ENCODE data around the gene EFCAB6.

DNA sequence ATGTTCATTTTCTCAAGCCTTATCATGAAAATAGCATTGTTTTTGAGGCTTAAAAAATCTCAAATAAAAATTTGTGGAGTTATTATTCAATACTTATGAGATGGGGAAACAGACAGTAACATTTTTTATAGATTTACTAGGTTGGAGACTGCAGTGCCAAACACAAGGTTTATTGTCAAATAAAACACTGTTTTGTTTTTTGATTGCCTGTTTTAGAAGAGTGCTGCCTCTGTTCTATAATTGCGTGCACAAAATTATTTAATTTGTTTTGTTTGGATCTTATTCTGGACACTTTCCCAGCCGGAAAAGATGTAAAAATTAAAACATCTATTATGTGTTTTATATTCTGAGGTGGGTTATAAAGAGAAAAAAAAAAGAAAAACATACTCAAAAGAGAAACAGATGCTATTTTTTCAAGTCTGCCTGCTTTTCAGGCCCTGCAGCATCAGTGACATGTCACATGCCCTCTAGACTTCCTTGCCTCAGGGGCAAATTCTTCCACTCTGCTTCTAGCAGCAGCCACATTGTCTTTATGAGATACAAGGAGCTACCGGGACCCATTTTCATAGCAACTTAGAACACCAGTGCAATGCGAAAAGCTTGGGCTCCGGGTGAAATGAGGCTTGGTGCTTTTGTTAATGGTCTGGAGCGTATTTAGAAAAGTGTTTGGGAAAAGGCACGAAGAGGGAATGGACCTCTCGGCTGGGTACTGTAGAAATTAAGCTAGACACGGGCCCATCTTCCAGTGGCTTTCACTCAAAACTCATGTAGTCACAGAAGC, 77.5 kb downstream of the EFCAB6 start:
- TF ChIP-seq, protein P1, sequence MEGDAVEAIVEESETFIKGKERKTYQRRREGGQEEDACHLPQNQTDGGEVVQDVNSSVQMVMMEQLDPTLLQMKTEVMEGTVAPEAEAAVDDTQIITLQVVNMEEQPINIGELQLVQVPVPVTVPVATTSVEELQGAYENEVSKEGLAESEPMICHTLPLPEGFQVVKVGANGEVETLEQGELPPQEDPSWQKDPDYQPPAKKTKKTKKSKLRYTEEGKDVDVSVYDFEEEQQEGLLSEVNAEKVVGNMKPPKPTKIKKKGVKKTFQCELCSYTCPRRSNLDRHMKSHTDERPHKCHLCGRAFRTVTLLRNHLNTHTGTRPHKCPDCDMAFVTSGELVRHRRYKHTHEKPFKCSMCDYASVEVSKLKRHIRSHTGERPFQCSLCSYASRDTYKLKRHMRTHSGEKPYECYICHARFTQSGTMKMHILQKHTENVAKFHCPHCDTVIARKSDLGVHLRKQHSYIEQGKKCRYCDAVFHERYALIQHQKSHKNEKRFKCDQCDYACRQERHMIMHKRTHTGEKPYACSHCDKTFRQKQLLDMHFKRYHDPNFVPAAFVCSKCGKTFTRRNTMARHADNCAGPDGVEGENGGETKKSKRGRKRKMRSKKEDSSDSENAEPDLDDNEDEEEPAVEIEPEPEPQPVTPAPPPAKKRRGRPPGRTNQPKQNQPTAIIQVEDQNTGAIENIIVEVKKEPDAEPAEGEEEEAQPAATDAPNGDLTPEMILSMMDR (IDR thresholded peaks at IDR 0.05 in 2 of 3, conservative IDR thresholded peaks at IDR 0.05 in 1 of 3; ENCODE audit: control insufficient read depth in 2 of 3, extremely low read depth in 1 of 3, insufficient read depth in 1 of 3, low read depth in 3 of 3, low read length in 3 of 3), result no peak
- no peak for TF ChIP-seq POLR2AphosphoS5 (IDR thresholded peaks at IDR 0.05; ENCODE audit: low read length)
- TF ChIP-seq STAT1 (conservative IDR thresholded peaks at IDR 0.05), result no peak
- TF ChIP-seq, protein P2, sequence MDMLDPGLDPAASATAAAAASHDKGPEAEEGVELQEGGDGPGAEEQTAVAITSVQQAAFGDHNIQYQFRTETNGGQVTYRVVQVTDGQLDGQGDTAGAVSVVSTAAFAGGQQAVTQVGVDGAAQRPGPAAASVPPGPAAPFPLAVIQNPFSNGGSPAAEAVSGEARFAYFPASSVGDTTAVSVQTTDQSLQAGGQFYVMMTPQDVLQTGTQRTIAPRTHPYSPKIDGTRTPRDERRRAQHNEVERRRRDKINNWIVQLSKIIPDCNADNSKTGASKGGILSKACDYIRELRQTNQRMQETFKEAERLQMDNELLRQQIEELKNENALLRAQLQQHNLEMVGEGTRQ (IDR thresholded peaks at IDR 0.05; ENCODE audit: borderline replicate concordance, low read depth, low read length), result no peak
- no peak for TF ChIP-seq IKZF2 (IDR thresholded peaks at IDR 0.05)
- TF ChIP-seq EZH2 (IDR thresholded peaks at IDR 0.05; ENCODE audit: borderline replicate concordance, control insufficient read depth, low read depth, low read length), result no peak
- no peak for TF ChIP-seq GABPA (IDR thresholded peaks at IDR 0.05; ENCODE audit: low read depth)
- TF ChIP-seq TCF7 (IDR thresholded peaks at IDR 0.05; ENCODE audit: borderline replicate concordance), result no peak
- TF ChIP-seq, protein P3, sequence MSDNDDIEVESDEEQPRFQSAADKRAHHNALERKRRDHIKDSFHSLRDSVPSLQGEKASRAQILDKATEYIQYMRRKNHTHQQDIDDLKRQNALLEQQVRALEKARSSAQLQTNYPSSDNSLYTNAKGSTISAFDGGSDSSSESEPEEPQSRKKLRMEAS (IDR thresholded peaks at IDR 0.05; ENCODE audit: low read depth, low read length), result no peak
- TF ChIP-seq SREBF2 (IDR thresholded peaks at IDR 0.05; ENCODE audit: low read length), result no peak
- TF ChIP-seq RAD21 (IDR thresholded peaks at IDR 0.05; ENCODE audit: insufficient read depth, low read depth, low read length), result no peak

Data from GM12878 (cell line).